CD4-positive, alpha-beta T cell (primary cell): ENCODE results near the gene AHNAK. TPM values are rescaled to one million over a fixed set of nuclear protein-coding genes. Genes with fewer than 3 reads are reported as not detected.

ENCODE experiments used
- ATAC-seq: fragments of 200-7000 bp; cut with Tn5 transposase; one replicate; pipeline ENCODE4 v1.10.0; 2022; ENCODE audit warnings: mild to moderate bottlenecking; ENCODE audit not compliant: poor library complexity
- CTCF ChIA-PET: fragments of 350-600 bp; sonication (Branson Sonifier 250); formaldehyde crosslinking; loops from one replicate; lab custom pipeline; 2021; ENCODE audit warnings: antibody characterized with exemption, inconsistent platforms; lab: Charles Lee
- POLR2A ChIA-PET: fragments of 350-600 bp; sonication (Branson Sonifier 250); formaldehyde crosslinking; loops from one replicate; lab custom pipeline; 2021; ENCODE audit warnings: antibody characterized with exemption, inconsistent platforms; lab: Charles Lee
- DNase-seq, 14 experiments: peaks; one replicate each; pipeline ENCODE4 v3.0.0-alpha.2; 2013 to 2020; ENCODE audit warnings: mixed read lengths in 2 of 14
- H3K27ac ChIP-seq, 2 donors: one replicate each; pipeline versions ENCODE4 v1.5.1 to v1.7.0; 2013; ENCODE audit warnings: low read length in 2 of 2, low read depth in 1 of 2, mild to moderate bottlenecking in 1 of 2
- H3K27me3 ChIP-seq, 2 experiments: 1 replicate in 1 of 2; 2 replicates in 1 of 2; pipeline versions ENCODE4 v1.6.1 to v1.7.0; 2013; ENCODE audit warnings: low read length in 2 of 2, control low read depth in 1 of 2, mild to moderate bottlenecking in 1 of 2, moderate library complexity in 1 of 2; ENCODE audit not compliant: insufficient read depth in 2 of 2, control insufficient read depth in 1 of 2
- H3K36me3 ChIP-seq: one replicate; pipeline ENCODE4 v1.6.1; 2013; ENCODE audit warnings: low read length, control low read depth; ENCODE audit not compliant: insufficient read depth
- H3K4me1 ChIP-seq: one replicate; pipeline ENCODE4 v1.6.1; 2013; ENCODE audit warnings: low read length, control low read depth; ENCODE audit not compliant: insufficient read depth
- H3K4me3 ChIP-seq: one replicate; pipeline ENCODE4 v1.5.1; 2013; ENCODE audit warnings: mild to moderate bottlenecking, low read length, moderate library complexity
- H3K9me3 ChIP-seq, 2 experiments: 1 replicate in 1 of 2; 2 replicates in 1 of 2; pipeline versions ENCODE4 v1.6.1 to v1.7.0; 2013; ENCODE audit warnings: low read length in 2 of 2, mild to moderate bottlenecking in 2 of 2, control low read depth in 1 of 2, moderate library complexity in 1 of 2; ENCODE audit not compliant: control insufficient read depth in 1 of 2, insufficient read depth in 1 of 2
- H3K27ac Mint-ChIP-seq: one replicate; pipeline ENCODE4 v1.8.0; 2020; ENCODE audit warnings: mixed read lengths
- H3K27me3 Mint-ChIP-seq: one replicate; pipeline ENCODE4 v1.8.0; 2021; ENCODE audit warnings: mixed read lengths
- H3K36me3 Mint-ChIP-seq: one replicate; pipeline ENCODE4 v1.8.0; 2021; ENCODE audit warnings: low read depth, mixed read lengths
- H3K4me1 Mint-ChIP-seq: one replicate; pipeline ENCODE4 v1.8.0; 2021; ENCODE audit warnings: low read depth, mixed read lengths
- H3K4me3 Mint-ChIP-seq: one replicate; pipeline ENCODE4 v1.8.0; 2020; ENCODE audit warnings: mild to moderate bottlenecking, mixed read lengths
- H3K9me3 Mint-ChIP-seq: one replicate; pipeline ENCODE4 v1.8.0; 2020; ENCODE audit warnings: mixed read lengths
- CTCF ChIP-seq: fragments of 200-600 bp; IDR thresholded peaks from one replicate; pipeline ENCODE4 v1.8.0; 2022; ENCODE audit warnings: antibody characterized with exemption, mild to moderate bottlenecking
- intact Hi-C, 2 experiments: fragments of 100-400 bp; cut with DNase I in 1 of 2; cut with micrococcal nuclease in 1 of 2; formaldehyde crosslinking; loops; one replicate each; pipeline versions ENCODE4 v1.15.1 to v1.9.0; 2023 to 2025; cut with DNase I, micrococcal nuclease
- total RNA-seq, 174 experiments: library from RNA in 2 of 174; stranded (reverse) in 2 of 174; gene quantifications; one replicate each; pipeline ENCODE4 v1.2.3 and lab custom pipeline; 2021 to 2026

Gene AHNAK
- total RNA-seq, 2 experiments from 2014 or later = 320 to 332 TPM

- no peak overlapping the region for H3K27ac ChIP-seq
- POLR2A ChIA-PET = no interaction called here
- CTCF ChIA-PET = interaction anchor here (1.3 kb wide), 1 partner anchor 116 kb away, joined by 4 read pairs; no protein-coding TSS in a partner anchor
Measured at GRCh38 chr11:62444835-62445234, 101.8 kb downstream of the AHNAK start.

GRCh38 chr11:62444236-62444833 lies 102.3 kb downstream of the AHNAK start:
- no peak overlapping the region for H3K27ac Mint-ChIP-seq

More at GRCh38 chr11:62444835-62445234, 101.8 kb downstream of the AHNAK start:
- Mint-ChIP-seq H3K4me3 (peak overlapping the region; percentile 73), H3K27me3 (peaks cover 34% of the 10 kb centered on the region), H3K9me3 (no peaks in the 10 kb centered on the region), H3K4me1 (peaks cover 12% of the 10 kb centered on the region), H3K27ac (no peak overlapping the region), H3K36me3 (no peaks in the 10 kb centered on the region)
- intact Hi-C loops = no loop called here
- peaks cover 12% of the 10 kb centered on the region for H3K4me1 ChIP-seq
- no peak for TF ChIP-seq CTCF
- H3K4me3 ChIP-seq = peak overlapping the region; percentile 39
- H3K9me3 ChIP-seq = no peaks in the 10 kb centered on the region
- ATAC-seq (no peak), DNase-seq (no peak)
- no peaks in the 10 kb centered on the region for H3K36me3 ChIP-seq
- H3K27me3 ChIP-seq = peaks cover 0 to 3% of the 10 kb centered on the region in 2 experiments

More at GRCh38 chr11:62444236-62444833, 102.3 kb downstream of the AHNAK start:
- H3K27me3 Mint-ChIP-seq = peaks cover 34% of the 10 kb centered on the region
- H3K9me3 Mint-ChIP-seq = no peaks in the 10 kb centered on the region
- H3K36me3 Mint-ChIP-seq = no peaks in the 10 kb centered on the region
- peaks cover 12% of the 10 kb centered on the region for H3K4me1 ChIP-seq
- ATAC-seq (peak; percentile 29), DNase-seq (peak in 10 of 14 experiments; percentile 2 to 58 (median 11))
- H3K4me1 Mint-ChIP-seq = peaks cover 12% of the 10 kb centered on the region
- intact Hi-C loops = no loop called here
- no peaks in the 10 kb centered on the region for H3K36me3 ChIP-seq
- no peak overlapping the region for H3K27ac ChIP-seq
- H3K9me3 ChIP-seq = no peaks in the 10 kb centered on the region
- peak overlapping the region; percentile 39 for H3K4me3 ChIP-seq
- peak overlapping the region; percentile 73 for H3K4me3 Mint-ChIP-seq
- POLR2A ChIA-PET = no interaction called here
- TF ChIP-seq CTCF = no peak
- H3K27me3 ChIP-seq = peaks cover 0 to 3% of the 10 kb centered on the region in 2 experiments
- CTCF ChIA-PET = interaction anchor here (1.3 kb wide), 1 partner anchor 116 kb away, joined by 4 read pairs; no protein-coding TSS in a partner anchor
